ENCODE data around the gene USP51. TPM values are rescaled to one million over a fixed set of nuclear protein-coding genes. Genes with fewer than 3 reads are reported as not detected.

USP51 gene
- total and polyA plus RNA-seq, 12 donors: 0.25 to 4.9 (median 2.1) TPM

DNA sequence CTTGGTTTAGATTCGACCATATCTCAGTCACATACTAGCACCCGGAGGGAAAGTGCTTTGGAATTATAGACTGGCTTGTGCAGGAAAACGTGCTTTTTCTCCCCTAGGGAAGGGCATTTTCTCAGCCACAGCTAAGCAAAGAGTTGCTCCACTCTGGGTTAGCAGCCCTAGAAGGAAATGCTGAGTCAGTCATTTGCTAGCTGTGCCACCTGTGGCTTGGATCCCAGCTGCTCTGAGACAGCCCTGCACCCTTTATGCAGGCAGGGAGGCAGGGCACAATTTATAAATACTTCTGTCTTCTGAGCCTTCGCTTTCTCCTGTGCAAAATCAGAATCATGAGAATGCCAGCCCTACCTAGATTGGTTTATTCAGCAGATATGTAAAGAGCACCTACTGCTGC lies 1.3 kb upstream of the USP51 start:
- intact Hi-C loops (cut with DNase I): no loop called here
- DNase-seq (no peak), ATAC-seq (no peak)
- H3K27me3 ChIP-seq: no peaks in the 10 kb centered on the region
- TF ChIP-seq, protein P1, sequence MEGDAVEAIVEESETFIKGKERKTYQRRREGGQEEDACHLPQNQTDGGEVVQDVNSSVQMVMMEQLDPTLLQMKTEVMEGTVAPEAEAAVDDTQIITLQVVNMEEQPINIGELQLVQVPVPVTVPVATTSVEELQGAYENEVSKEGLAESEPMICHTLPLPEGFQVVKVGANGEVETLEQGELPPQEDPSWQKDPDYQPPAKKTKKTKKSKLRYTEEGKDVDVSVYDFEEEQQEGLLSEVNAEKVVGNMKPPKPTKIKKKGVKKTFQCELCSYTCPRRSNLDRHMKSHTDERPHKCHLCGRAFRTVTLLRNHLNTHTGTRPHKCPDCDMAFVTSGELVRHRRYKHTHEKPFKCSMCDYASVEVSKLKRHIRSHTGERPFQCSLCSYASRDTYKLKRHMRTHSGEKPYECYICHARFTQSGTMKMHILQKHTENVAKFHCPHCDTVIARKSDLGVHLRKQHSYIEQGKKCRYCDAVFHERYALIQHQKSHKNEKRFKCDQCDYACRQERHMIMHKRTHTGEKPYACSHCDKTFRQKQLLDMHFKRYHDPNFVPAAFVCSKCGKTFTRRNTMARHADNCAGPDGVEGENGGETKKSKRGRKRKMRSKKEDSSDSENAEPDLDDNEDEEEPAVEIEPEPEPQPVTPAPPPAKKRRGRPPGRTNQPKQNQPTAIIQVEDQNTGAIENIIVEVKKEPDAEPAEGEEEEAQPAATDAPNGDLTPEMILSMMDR (IDR thresholded peaks at IDR 0.05): no peak
- H3K4me3 ChIP-seq: no peak overlapping the region
- no peaks in the 10 kb centered on the region for H3K9me3 ChIP-seq
- H3K27ac ChIP-seq: no peak overlapping the region
- WGBS, 2 donors: 70 to 76% methylated on average over 4 of the region's 4 CpGs
- no peaks in the 10 kb centered on the region for H3K36me3 ChIP-seq
- peaks cover 0 to 11% (median 2%) of the 10 kb centered on the region in 9 donors for H3K4me1 ChIP-seq

DNA sequence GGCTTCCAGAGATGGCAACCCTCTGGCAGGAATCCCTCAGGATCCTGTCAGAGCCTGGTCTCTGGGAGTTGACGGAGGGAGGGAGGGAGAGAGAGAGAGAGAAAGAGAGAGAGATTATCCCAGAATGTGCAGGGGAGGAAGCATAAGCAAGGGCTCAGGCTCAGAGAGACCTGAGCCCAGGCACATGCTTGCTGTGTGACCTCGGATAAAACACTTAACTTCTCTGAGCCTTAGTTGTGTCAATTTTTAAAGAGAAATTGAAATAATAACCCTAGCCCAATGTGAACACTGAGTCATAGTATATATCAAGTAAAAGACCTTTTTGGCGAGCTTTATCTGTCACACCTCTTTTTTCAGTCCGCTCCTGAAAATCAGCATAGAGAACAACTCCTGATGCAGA lies 473 bp upstream of the USP51 start:
- no peaks in the 10 kb centered on the region for H3K27me3 ChIP-seq
- peaks cover 0 to 11% (median 2%) of the 10 kb centered on the region in 9 donors for H3K4me1 ChIP-seq
- H3K9me3 ChIP-seq: no peaks in the 10 kb centered on the region
- ATAC-seq: no peak
- TF ChIP-seq, protein P1 (IDR thresholded peaks at IDR 0.05): no peak
- intact Hi-C loops (cut with DNase I): no loop called here
- DNase-seq: no peak
- WGBS, 2 donors: 52 to 54% methylated on average over 4 of the region's 4 CpGs
- no peaks in the 10 kb centered on the region for H3K36me3 ChIP-seq
- peak overlapping the region; percentile 84 to 97 (median 92) for H3K27ac ChIP-seq
- H3K4me3 ChIP-seq: peak overlapping the region in 9 of 10 donors; percentile 45 to 81 (median 72)

DNA sequence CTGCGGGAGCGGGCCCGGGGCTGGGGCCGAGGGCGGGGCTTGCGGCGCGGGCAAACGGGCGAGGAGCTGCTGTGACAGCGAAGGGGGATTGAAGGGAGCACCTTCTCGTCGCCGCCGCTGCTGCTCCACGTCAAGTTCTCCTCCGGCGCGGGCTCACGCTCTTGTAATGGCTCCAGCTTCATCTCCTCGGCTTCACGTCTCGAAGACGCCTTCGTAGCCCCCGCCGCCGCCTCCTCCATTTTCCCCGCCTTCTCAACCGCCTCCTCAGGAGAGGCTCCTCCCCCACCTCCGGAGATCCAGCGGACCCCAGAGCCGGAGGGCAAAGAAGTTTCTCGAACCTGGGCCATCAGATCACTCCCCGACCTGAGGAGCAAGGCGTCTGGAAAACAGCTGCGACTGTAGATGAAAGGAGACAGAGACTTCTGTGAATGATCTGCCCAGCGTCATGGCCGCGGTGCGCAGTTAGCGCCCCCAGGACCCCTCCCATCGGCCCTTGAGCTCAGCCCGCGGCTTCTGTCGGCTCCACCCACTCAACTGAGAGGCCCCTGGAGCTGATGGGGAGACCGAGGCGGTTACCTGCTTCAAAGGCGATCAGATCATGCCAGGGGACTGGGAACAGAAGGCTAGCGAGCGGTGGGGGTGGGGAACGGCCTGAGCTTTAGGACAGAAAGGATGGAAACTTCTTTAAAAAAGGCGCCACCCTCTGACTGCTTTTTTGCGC lies 895 bp downstream of the USP51 start:
- intact Hi-C loops (cut with DNase I): no loop called here
- no peaks in the 10 kb centered on the region for H3K9me3 ChIP-seq

DNA sequence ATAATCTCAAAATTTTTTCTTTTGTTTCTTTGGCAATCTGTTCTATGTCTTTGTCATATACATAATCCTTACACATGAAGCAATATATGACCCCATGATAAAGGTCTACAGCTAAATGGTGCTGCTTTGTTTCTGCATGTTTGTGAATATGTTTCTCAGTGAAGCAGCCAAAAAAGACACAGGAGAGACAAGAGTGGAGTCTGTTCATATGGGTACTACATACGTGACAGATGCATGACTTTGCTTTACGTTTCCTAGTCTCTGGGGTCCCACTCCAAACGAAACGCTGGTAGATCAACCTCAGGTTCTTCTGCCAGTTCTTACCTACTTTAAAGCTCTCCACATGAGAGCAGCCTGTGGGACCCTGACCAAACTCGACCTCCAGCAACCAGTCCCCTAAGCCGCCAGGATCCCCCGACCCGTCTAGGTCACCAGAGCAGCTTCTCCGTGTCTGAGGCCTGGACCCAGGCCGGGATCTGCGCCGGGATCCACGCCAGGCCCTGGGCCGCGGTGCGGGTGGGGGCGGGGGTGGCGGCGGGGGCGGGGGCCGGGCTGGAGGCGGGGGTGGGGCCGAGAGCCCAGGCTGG lies 1.5 kb downstream of the USP51 start:
- no peaks in the 10 kb centered on the region for H3K27me3 ChIP-seq
- WGBS, 2 donors: 4 to 6% methylated on average over 10 to 22 of the region's 23 CpGs
- ATAC-seq: peak in 3 of 8 donors; percentile 79 to 90 (median 88)
- no peaks in the 10 kb centered on the region for H3K36me3 ChIP-seq
- peak in 1 of 2 donors; percentile 29 for DNase-seq
- intact Hi-C loops (cut with DNase I): no loop called here
- no peaks in the 10 kb centered on the region for H3K9me3 ChIP-seq
- peak overlapping the region; percentile 84 to 97 (median 92) for H3K27ac ChIP-seq
- TF ChIP-seq, protein P1 (IDR thresholded peaks at IDR 0.05): no peak
- H3K4me3 ChIP-seq: peak overlapping the region in 9 of 10 donors; percentile 45 to 81 (median 72)
- peaks cover 0 to 11% (median 2%) of the 10 kb centered on the region in 9 donors for H3K4me1 ChIP-seq

More for the DNA sequence above, 895 bp downstream of the USP51 start:
- no peaks in the 10 kb centered on the region for H3K27me3 ChIP-seq
- no peaks in the 10 kb centered on the region for H3K36me3 ChIP-seq
- DNase-seq: peak; percentile 72 to 75
- peaks cover 0 to 11% (median 2%) of the 10 kb centered on the region in 9 donors for H3K4me1 ChIP-seq
- WGBS, 2 donors: 0% methylated on average over 32 to 54 of the region's 54 CpGs
- peak overlapping the region; percentile 45 to 81 (median 72) for H3K4me3 ChIP-seq
- TF ChIP-seq, protein P1 (IDR thresholded peaks at IDR 0.05): peak in 4 of 9 donors; percentile 12 to 32 (median 20)
- ATAC-seq: peak; percentile 70 to 95 (median 91)
- H3K27ac ChIP-seq: peak overlapping the region; percentile 84 to 97 (median 92)
